ENCODE measurements around the gene FRAT1.
"Not testable (repeated sequence)": the region's sequence is repeated elsewhere in the genome, so short reads cannot be mapped to it uniquely, and the experiment has no call there.

The FRAT1 gene

GRCh38 chr10:97336446-97336845 is 17.4 kb downstream of the FRAT1 start:
- DNase-seq = no peak

DNA sequence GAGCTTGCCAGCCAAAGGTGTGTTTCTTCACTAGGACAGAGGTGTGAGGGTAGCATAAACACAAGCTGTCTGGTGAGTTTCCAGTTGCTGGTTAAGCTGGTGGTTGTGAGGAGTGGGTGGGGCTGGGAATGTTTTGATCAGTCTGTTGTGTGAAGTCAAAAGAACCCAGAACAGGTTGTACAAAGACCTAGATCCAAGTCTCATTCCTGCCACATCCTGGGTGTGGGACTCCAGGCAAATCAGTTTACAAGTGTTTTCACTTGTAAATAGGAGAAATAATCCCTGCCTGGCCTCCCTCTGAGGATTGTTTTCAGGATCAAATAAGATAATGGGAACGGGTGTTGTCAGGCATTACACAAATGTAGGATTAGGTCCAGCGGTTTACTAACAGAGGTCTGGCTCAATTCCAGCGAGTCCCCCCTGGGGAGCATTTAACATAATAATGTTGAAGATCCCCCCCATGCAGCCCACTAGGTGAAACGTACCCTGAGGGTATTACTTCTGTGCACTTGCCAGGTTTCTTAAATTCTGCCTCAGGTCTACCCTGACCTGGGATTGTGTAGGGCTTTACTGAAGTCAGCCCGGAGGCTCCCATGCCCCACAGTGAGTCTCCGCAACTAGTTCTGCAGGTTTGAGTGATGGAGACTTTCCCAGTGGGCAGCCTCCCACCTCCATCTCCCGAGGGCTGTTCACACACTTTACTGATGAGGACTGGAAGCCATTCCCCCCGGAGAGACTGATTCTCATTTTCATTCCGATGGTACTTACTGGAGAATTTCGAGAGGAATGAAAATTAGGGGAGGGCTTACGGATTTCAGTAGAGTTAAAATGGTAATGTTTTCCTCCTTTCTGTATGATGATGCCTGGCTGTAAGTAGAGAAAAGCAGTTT is 18.1 kb downstream of the FRAT1 start:
- no peak for DNase-seq

GRCh38 chr10:97338041-97338440 is 19.0 kb downstream of the FRAT1 start:
- DNase-seq = no peak

DNA sequence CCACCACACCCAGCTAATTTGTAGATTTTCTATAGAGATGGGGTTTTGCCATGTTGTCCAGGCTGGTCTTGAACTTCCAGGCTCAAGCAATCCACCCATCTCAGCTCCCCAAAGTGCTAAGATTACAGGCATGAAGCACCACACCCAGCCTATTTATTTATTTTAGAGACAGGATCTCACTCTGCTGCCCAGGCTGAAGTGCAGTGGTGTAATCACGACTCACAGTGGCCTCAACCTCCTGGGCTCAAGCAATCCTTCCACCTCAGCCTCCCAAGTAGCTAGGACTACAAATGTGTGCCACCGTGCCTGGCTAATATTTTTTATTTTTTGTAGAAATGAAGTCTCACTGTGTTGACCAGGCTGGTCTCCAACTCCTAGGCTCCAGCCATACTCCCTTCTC is 22.3 kb downstream of the FRAT1 start:
- no peak for DNase-seq

DNA sequence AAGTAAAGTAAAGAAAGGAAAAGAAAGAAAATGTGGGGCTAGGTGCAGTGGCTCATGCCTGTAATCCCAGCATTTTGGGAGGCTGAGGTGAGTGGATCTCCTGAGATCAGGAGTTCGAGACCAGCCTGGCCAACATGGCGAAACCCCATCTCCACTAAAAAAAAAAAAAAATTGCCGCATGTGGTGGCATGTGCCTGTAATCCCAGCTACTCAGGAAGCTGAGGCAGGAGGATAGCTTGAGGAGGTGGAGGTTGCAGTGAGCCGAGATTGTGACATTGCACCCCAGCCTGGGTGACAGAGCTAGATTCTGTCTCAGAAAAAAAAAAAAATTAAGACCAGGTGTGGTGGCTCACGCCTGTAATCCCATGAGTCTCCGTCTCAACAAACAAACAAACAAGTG is 24.6 kb downstream of the FRAT1 start:
- not testable (repeated sequence) for DNase-seq

DNA sequence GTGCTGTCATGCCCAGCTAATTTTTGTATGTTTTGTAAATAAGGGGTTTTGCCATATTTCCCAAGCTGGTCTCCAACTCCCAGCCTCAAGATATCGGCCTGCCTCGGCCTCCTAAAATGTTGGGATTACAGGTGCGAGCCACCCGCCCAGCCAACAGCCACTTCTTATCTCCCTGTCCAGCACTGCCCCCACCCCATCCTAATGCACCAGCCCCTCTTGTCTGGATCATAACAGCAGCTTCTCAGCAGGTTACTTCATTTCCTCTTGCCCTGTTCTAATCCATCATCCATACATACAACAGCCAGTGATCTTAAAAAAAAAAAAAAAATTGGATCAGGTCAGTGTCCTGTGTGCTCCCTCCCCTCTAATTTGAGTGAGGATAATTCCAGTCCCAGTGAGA is 28.2 kb downstream of the FRAT1 start:
- DNase-seq = no peak

DNA sequence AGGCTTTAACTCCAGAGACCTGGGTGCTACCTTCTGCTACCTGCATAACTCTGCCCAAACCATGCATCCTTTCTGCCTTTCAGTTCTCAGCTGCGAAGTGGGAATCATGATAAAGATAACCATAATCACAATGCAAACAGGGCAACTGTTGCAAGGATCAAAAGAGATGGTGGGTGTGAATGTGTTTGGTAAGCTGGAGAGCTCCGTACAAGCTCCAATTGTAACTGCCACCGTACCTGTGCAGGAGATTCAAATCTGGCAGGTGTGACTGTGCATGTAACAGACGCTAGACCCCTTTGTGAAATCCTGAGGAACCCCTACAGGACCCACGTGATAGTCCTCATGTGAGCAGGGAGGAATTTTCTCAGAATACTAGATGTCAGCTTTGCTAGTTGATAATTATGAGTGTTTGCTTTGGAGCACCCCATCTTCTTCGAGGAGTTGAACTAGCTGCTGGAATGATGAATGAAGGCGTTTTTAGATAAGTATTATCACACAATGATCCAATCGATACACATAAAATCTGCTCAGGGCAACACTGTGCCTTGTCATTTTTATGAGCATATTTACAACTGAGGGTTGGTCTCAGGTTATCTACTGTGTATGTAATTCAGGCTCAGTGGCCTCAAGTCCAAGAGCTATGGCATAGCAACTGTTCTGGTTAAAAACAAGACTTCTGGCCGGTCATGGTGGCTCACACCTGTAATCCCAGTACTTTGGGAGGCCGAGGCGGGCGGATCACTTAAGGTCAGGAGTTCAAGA is 30.9 kb downstream of the FRAT1 start:
- DNase-seq = no peak

GRCh38 chr10:97353945-97354344 is 34.9 kb downstream of the FRAT1 start:
- DNase-seq = no peak

GRCh38 chr10:97355571-97355975 is 36.5 kb downstream of the FRAT1 start:
- DNase-seq = no peak

GRCh38 chr10:97356318-97356914 is 37.3 kb downstream of the FRAT1 start:
- no peak for DNase-seq

DNA sequence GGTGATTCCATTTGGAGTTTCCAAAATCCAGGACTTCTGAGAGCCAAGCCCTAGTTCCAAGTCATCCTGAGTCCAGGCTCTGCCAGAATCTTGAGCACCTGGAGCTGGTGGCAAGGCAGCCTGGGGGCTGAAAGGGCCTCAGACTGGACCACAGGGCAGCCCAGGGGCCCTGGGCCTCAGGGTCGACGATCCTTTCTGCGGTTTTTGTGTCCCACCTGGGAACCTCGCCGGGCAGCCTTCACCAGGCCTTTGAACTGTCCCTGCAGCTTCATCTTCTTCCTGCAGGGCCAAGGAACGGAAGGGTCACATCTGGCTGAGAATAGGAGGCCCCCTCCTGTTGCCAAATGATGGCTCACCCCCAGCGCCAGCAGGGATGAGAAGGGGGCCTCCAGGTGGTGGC is 37.8 kb downstream of the FRAT1 start:
- DNase-seq = no peak

- DNase-seq = no peak
Measured at GRCh38 chr10:97358349-97358748, 39.3 kb downstream of the FRAT1 start.

DNA sequence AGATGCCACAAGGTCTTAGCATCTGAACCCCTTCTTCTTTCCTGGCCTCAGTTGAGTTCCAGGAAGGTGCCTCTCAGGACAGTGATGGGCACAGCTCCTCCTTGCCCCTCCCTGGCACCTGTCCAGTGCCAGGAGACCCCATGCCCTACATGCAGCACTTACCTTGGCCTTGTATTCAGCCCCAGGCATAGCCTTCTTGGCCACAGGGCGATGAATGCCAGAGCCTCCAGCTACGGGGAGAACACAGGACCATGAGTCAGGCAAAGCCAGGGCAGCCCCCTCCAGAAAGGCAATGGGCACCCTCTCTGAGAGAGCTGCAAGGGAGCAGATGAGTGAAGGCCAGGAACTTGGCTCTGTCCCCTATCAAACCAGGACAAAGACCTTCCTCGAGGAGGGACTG is 39.7 kb downstream of the FRAT1 start:
- DNase-seq = no peak

DNA sequence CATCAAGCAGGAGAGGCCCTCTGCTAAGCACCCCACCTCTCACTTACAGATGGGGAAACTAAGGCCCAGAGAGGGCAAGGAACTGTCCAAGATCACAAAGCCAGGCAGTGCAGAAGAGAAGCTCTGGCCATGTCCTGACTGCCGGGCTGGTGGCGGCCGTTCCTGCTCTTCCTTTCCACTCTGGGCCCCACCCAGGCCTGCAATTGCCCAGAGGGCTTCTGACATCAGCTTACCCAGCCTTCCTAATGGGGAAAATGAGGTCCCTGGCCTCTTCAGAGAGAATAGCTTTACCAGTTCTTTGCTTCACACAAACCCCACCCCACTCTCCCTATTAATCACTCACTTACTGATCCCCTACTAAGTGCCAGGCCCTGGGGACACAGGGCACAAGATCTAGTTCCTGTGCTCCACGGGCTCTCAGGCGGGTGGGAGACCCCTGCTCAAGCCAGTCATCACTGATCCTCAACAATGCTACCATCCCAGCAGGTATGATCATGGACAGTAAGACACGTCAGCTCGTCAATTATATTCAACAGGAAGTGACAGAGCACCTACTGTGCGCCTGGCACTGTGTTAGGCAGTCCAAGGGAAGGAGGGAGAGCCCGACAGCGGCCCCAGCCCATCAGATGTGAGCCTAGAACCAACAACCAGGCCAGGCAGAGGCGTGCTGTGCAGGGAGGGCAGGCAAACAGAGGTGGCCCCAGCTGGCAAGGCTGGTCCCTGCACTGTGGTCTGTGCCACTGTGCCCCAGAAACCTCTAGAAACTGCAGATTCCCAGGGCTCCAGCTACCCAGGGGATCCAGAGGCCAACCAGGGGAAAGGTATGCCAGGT is 41.9 kb downstream of the FRAT1 start:
- no peak for DNase-seq

DNA sequence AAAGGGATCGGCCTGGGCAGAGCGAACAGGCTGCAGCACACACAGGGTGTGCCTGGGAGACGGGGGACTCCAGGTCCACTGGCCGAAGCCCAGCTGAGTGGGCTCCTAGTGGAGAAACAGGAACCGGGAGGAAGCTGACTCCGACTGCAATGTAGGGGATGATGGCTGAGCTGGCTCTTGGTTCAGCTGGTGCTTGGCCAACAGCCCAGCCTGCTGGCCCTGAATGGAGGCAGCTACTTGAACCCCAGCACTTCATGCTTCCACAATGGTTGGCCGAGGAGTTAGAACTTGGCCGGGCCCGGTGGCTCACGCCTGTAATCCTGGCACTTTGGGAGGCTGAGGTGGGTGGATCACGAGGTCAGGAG is 42.4 kb downstream of the FRAT1 start:
- DNase-seq = no peak

GRCh38 chr10:97362310-97363033 is 43.4 kb downstream of the FRAT1 start:
- DNase-seq = no peak

DNA sequence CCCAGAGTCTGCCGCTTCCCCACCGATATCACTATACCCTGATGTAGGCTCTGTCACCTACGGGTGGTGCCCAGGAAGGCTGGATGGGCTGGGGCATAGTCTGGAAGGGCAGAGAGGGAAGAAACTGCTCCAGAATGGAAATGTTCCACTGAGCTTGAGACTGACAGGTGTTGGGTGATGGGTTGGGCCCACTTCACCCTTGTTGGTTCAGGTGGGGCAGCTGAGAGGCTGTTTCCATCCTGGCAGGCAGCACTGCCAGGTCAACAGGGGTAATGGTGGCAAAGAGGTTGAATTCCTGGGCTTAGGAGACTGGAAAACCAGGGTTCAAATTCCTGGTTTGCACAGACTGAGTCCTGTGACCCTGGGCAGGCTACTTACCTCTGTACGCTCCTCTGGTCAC is 44.0 kb downstream of the FRAT1 start:
- DNase-seq = no peak

DNA sequence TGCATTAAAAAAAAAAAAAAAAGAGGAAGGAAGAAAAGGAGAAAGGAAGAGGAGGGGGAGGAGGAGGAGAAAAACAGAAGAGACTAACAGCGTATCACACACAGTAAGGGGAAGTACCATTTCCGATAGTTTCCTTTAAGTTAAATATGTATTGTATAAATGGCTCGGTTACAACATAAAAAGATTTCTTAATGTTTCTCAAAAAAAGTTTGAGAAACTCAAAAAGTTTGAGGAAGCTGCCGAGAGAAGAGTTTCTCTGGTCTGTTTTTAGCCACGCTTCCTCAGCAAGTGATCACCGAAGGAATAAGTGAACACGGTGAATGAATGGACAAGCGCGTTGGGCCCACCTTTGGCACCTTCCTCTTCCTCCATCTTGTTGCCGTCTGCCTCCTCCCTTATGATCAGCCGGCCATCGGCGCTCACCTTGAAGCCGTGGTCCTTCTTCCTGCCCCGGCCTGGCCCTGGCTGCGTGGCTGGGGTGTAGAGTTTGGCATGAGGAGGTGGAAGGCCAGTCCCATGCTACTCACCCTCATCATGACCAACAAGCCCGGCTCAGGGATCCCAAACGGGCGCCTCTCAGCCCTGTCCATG is 46.8 kb downstream of the FRAT1 start:
- DNase-seq = no peak

GRCh38 chr10:97366572-97366971 is 47.5 kb downstream of the FRAT1 start:
- DNase-seq = no peak

DNA sequence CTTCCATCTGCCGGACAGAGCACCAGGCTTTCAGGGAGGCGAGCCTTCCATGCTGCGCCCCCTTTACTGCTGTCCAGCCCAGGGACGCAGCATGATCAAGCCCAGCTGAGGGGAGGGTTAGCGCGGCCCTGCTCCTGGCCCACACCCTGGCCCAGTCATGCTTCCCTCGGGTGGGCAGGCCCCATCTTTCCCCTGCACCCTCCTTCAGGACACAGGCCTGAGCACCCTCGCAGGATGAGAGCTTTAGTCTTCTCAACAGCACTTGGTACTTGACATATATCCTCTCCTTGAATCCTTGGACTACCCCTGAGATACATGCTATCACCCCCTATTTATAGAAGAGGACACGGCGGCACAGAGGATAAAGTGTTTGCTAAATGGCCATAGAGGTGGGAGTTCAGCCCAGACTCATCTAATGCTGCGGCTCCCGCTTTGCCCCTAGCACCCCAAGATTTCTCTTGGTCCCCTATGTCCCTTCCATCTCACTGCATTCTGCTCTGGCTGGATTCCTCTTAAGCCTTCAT is 48.1 kb downstream of the FRAT1 start:
- no peak for DNase-seq
